HepG2 (cell line): Measurements from ENCODE around the gene CENATAC. TPM values are rescaled to one million over a fixed set of nuclear protein-coding genes. Genes with fewer than 3 reads are reported as not detected.

ENCODE experiments used
- ARHGAP35 ChIP-seq: sonication (generic); formaldehyde crosslinking; IDR thresholded peaks from 2 replicates; pipeline ENCODE4 v1.9.0; 2022; ENCODE audit warnings: mild to moderate bottlenecking, inconsistent platforms, moderate library complexity, missing genetic modification reagents, borderline replicate concordance
- HDAC1 ChIP-seq: sonication (generic); formaldehyde crosslinking; IDR thresholded peaks from 2 replicates; pipeline ENCODE4 v1.5.1; 2020; ENCODE audit warnings: mild to moderate bottlenecking, missing genetic modification reagents
- KLF12 ChIP-seq: sonication (generic); formaldehyde crosslinking; IDR thresholded peaks from 2 replicates; pipeline ENCODE4 v1.4.0; 2020; ENCODE audit warnings: missing genetic modification reagents, borderline replicate concordance
- LCORL ChIP-seq, 2 experiments: fragments of 450-650 bp in 1 of 2; sonication (generic) in 1 of 2; formaldehyde crosslinking in 1 of 2; IDR thresholded peaks; 2 replicates each; pipeline versions ENCODE4 v1.5.0 to v1.6.1; 2017 to 2020; ENCODE audit warnings: antibody characterized with exemption in 1 of 2, missing genetic modification reagents in 1 of 2
- MLX ChIP-seq: IDR thresholded peaks from 2 replicates; pipeline ENCODE4 v1.6.1; 2016
- MYC ChIP-seq: sonication (generic); formaldehyde crosslinking; IDR thresholded peaks from 2 replicates; pipeline ENCODE4 v1.9.0; 2021; ENCODE audit warnings: missing genetic modification reagents, borderline replicate concordance
- NR2F2 ChIP-seq: IDR thresholded peaks from 2 replicates; pipeline ENCODE4 v1.6.1; 2012; ENCODE audit warnings: low read depth, inconsistent platforms, borderline replicate concordance
- RNF2 ChIP-seq: fragments of 450-650 bp; conservative IDR thresholded peaks from 2 replicates; pipeline ENCODE4 v1.6.1; 2016; ENCODE audit warnings: low read depth
- TCF12 ChIP-seq, 2 experiments: fragments of 450-650 bp in 1 of 2; sonication (generic) in 1 of 2; formaldehyde crosslinking in 1 of 2; IDR thresholded peaks; 2 replicates each; pipeline versions ENCODE4 v1.6.1 to v1.8.0; 2017 to 2022; ENCODE audit warnings: antibody characterized with exemption in 1 of 2, mild to moderate bottlenecking in 1 of 2, missing genetic modification reagents in 1 of 2, moderate library complexity in 1 of 2
- TERF1 ChIP-seq: sonication (generic); formaldehyde crosslinking; IDR thresholded peaks from 2 replicates; pipeline ENCODE4 v1.8.0; 2022; ENCODE audit warnings: mild to moderate bottlenecking, missing genetic modification reagents, moderate library complexity
- ZGPAT ChIP-seq: IDR thresholded peaks from 2 replicates; pipeline ENCODE4 v1.6.1; 2016; ENCODE audit warnings: mild to moderate bottlenecking
- ZNF12 ChIP-seq: sonication (generic); formaldehyde crosslinking; IDR thresholded peaks from 2 replicates; pipeline ENCODE4 v1.5.0; 2020; ENCODE audit warnings: missing genetic modification reagents
- ZNF205 ChIP-seq: IDR thresholded peaks from 2 replicates; pipeline ENCODE4 v1.6.1; 2018; ENCODE audit warnings: missing biosample characterization, missing genetic modification reagents
- ZNF225 ChIP-seq: sonication (generic); formaldehyde crosslinking; IDR thresholded peaks from 2 replicates; pipeline ENCODE4 v1.4.0; 2020; ENCODE audit warnings: mild to moderate bottlenecking, missing genetic modification reagents
- ZNF263 ChIP-seq: sonication (generic); formaldehyde crosslinking; IDR thresholded peaks from 2 replicates; pipeline ENCODE4 v1.4.0; 2020; ENCODE audit warnings: missing genetic modification reagents
- ZNF333 ChIP-seq: sonication (generic); formaldehyde crosslinking; IDR thresholded peaks from 2 replicates; pipeline ENCODE4 v1.4.0; 2020; ENCODE audit warnings: mild to moderate bottlenecking, missing genetic modification reagents, borderline replicate concordance
- ZNF354B ChIP-seq: sonication (generic); formaldehyde crosslinking; IDR thresholded peaks from 2 replicates; pipeline ENCODE4 v1.8.0; 2022; ENCODE audit warnings: mild to moderate bottlenecking, missing genetic modification reagents
- ZNF724P ChIP-seq: sonication (generic); formaldehyde crosslinking; IDR thresholded peaks from 2 replicates; pipeline ENCODE4 v1.8.0; 2022; ENCODE audit warnings: missing genetic modification reagents, borderline replicate concordance
- polyA plus RNA-seq, 8 experiments: library from polyadenylated mRNA; depleted of rRNA in 3 of 8; stranded (reverse) in 7 of 8; unstranded in 1 of 8; fragments of >200 nt; fragmentation: Illumina TruSeq in 4 of 8; extraction: Trizol in 4 of 8; gene quantifications; 2 replicates each; pipeline versions ENCODE4 v1.2.1 to v1.2.3, GENCODE V29; 2011 to 2016; ENCODE audit warnings: low read depth in 4 of 8, missing spikeins in 1 of 8, mixed read lengths in 1 of 8; ENCODE audit not compliant: insufficient read depth in 1 of 8
- total RNA-seq, 5 experiments: library from RNA; depleted of rRNA; stranded (reverse); fragments of >200 nt; fragmentation: Illumina TruSeq; extraction: Trizol; gene quantifications; 2 replicates each; pipeline ENCODE4 v1.2.3, GENCODE V29; 2016; ENCODE audit warnings: low read depth in 1 of 5
- TF ChIP-seq, protein P1 (sequence below): sonication (generic); formaldehyde crosslinking; IDR thresholded peaks from 2 replicates; pipeline ENCODE4 v1.4.0; 2020; ENCODE audit warnings: missing genetic modification reagents, mild to moderate bottlenecking, borderline replicate concordance

The CENATAC gene
- total and polyA plus RNA-seq, 2 of the 13 experiments (the other 11 are each of a cell fraction or from before 2014, with no cell fraction given): 21.7 to 25.0 TPM

DNA sequence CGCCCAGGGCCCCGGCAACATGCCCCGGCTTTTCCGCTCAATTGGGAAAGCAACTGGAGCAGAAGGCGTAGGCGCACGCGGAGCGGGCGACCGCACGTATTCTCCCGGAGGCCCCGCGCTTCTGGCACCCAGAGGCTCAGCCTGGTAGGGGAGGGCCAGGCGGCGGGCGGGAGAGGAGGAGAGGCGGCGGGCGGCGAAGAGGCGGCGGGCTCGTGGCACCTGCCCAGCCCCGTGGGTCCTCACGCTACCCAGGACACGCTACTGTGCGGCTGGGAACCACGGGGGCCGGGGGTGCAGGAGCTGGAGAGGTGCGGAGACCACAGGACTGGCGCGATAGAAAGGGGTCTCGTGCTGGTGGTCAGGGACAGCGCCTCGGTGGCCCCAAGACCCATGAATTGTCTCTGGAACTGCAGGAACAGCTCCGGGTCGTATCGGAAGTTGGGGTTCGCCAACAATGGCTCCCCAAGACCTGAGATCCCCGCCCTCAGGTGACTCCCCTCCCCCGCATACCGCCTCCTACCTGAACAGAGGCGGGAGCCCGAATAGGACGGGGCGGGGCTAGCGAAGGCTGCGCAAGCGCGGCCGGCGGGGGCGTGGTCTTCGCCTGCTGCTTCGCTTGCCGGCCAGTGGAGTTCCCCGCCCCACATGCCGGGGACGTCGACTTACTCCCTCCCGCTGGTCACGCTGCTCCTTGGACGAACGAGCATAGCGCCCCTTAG, 32.5 kb downstream of the CENATAC start, which contains the start of gene SLC37A4 (continued):
- no peak for TF ChIP-seq NR2F2
- peak; percentile 69 for TF ChIP-seq ZGPAT (CRISPR knock-in tag)
- no peak for TF ChIP-seq ZNF333 (CRISPR knock-in tag)
- 0 out of 2 replicates have a peak, but pooled peaks have one; percentile 41 for TF ChIP-seq ZNF724P (CRISPR knock-in tag)
- TF ChIP-seq LCORL (IDR thresholded peaks at IDR 0.05): no peak
- TF ChIP-seq LCORL (CRISPR knock-in tag; IDR thresholded peaks at IDR 0.05): peak; percentile 50; the same call in 1 of the 2 replicates
- TF ChIP-seq ARHGAP35 (CRISPR knock-in tag): no peak
- peak; percentile 84 for TF ChIP-seq MLX (CRISPR knock-in tag)
- peak; percentile 26; the same call in 1 of the 2 replicates for TF ChIP-seq ZNF263 (CRISPR knock-in tag)
- TF ChIP-seq RNF2: peak; percentile 83
- TF ChIP-seq ZNF12 (CRISPR knock-in tag): 0 out of 2 replicates have a peak, but pooled peaks have one; percentile 63
- TF ChIP-seq, protein P1, sequence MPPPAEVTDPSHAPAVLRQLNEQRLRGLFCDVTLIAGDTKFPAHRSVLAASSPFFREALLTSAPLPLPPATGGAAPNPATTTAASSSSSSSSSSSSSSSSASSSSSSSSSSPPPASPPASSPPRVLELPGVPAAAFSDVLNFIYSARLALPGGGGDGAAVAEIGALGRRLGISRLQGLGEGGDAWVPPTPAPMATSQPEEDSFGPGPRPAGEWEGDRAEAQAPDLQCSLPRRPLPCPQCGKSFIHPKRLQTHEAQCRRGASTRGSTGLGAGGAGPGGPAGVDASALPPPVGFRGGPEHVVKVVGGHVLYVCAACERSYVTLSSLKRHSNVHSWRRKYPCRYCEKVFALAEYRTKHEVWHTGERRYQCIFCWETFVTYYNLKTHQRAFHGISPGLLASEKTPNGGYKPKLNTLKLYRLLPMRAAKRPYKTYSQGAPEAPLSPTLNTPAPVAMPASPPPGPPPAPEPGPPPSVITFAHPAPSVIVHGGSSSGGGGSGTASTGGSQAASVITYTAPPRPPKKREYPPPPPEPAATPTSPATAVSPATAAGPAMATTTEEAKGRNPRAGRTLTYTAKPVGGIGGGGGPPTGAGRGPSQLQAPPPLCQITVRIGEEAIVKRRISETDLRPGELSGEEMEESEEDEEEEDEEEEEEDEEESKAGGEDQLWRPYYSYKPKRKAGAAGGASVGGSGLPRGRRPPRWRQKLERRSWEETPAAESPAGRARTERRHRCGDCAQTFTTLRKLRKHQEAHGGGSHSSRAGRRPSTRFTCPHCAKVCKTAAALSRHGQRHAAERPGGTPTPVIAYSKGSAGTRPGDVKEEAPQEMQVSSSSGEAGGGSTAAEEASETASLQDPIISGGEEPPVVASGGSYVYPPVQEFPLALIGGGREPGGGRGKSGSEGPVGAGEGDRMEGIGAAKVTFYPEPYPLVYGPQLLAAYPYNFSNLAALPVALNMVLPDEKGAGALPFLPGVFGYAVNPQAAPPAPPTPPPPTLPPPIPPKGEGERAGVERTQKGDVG: peak; percentile 79; the same call in 1 of the 2 replicates
- no peak for TF ChIP-seq TERF1 (CRISPR knock-in tag)
- no peak for TF ChIP-seq TCF12 (IDR thresholded peaks at IDR 0.05)
- no peak for TF ChIP-seq TCF12 (CRISPR knock-in tag; IDR thresholded peaks at IDR 0.05)
- TF ChIP-seq HDAC1 (CRISPR knock-in tag): peak; percentile 31; the same call in 1 of the 2 replicates
- peak; percentile 85 for TF ChIP-seq ZNF225
- TF ChIP-seq MYC (CRISPR knock-in tag): peak; percentile 89
- peak; percentile 62; the same call in 1 of the 2 replicates for TF ChIP-seq ZNF205 (CRISPR knock-in tag)
- no peak for TF ChIP-seq ZNF354B (CRISPR knock-in tag)
- 0 out of 2 replicates have a peak, but pooled peaks have one; percentile 76 for TF ChIP-seq KLF12 (CRISPR knock-in tag)
